ENCODE results near the gene INPP5A.
A peak's percentile ranks its signal among the peaks of the same experiment; 100 is the strongest.

Gene INPP5A

DNA sequence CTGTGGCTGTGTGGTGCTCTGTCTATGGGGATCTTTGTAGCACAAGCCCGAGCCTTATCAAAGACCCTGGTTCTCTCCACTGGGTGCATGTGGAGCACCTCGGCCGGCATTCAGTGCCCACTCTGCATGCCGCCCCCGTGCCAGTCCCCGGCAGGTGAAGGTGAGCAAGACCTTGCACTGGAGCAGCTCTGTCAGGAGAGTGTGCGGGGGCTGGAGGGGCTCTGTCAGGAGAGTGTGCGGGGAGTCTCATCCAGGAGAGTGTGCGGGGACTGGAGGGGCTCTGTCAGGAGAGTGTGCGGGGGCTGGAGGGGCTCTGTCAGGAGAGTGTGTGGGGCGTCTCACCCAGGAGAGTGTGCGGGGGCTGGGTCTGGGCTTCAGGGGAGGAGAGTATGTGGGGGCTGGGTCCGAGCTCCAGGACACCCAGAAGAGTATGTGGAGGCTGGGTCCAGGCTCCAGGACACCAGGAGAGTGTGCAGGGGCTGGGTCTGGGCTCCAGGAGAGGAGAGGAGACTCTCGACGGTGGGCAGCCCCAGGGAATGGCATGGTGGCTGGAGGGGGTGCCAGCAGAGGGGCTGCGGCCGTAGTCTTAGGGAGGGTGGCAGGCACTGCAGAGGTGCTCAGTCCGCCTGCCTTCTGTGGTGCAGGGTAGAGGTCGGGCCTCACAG is 40.8 kb downstream of the INPP5A start:
- peak overlapping the region in 1 of 3 experiments; percentile 20 for H3K4me3 Mint-ChIP-seq
- no peak overlapping the region for H3K27ac Mint-ChIP-seq
- no peaks in the 10 kb centered on the region for H3K9me3 Mint-ChIP-seq
- peaks cover 7% of the 10 kb centered on the region for H3K36me3 Mint-ChIP-seq (ENCODE audit: low read depth)
- H3K27me3 Mint-ChIP-seq (ENCODE audit: low read depth), result no peaks in the 10 kb centered on the region
- peaks cover 55% of the 10 kb centered on the region for H3K4me1 Mint-ChIP-seq
- TF ChIP-seq, protein P1, sequence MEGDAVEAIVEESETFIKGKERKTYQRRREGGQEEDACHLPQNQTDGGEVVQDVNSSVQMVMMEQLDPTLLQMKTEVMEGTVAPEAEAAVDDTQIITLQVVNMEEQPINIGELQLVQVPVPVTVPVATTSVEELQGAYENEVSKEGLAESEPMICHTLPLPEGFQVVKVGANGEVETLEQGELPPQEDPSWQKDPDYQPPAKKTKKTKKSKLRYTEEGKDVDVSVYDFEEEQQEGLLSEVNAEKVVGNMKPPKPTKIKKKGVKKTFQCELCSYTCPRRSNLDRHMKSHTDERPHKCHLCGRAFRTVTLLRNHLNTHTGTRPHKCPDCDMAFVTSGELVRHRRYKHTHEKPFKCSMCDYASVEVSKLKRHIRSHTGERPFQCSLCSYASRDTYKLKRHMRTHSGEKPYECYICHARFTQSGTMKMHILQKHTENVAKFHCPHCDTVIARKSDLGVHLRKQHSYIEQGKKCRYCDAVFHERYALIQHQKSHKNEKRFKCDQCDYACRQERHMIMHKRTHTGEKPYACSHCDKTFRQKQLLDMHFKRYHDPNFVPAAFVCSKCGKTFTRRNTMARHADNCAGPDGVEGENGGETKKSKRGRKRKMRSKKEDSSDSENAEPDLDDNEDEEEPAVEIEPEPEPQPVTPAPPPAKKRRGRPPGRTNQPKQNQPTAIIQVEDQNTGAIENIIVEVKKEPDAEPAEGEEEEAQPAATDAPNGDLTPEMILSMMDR (IDR thresholded peaks at IDR 0.05; ENCODE audit: unreplicated experiment in 3 of 3), result no peak

DNA sequence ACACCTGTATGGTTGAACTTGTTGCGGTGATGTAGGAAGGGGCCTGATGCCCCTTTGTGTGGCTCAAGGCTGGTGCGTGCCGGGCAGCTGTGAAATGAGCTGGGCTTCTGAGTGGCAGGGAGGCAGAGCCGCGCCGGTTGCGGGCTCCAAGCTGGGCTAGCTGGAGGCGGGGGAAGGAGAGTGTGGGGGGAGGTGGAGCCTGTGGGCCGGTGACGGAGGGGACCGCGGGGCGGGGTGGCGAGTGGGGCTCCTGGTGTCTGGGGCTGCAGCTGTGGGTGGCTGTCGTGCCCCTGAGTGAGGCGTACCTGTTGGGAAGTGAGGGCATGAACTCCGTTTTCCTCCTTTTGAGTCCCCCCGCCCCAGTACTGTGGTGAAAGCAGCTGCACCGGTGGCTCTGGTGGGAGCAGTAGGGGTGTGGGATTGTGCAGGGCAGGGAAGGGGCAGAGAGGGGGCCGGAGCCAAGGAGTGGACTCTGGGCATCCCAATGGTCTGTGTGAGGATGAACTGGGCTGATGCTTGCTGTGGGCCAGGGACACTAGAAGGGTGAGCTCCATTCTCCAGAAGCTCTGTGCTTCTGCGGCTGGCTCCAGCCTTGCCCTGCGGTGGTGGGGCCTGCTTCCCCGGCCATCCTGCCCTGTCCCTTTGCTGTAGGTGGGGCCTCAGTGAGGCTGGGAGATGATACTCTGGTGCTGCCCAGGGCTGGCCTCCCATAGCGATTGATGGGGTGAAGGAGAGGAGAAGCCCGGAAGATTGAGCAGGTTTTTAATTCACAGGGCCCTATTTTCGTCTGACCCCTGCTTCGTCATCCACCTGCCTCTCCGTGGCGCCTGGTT is 41.7 kb downstream of the INPP5A start:
- H3K4me3 Mint-ChIP-seq, result no peak overlapping the region
- no peak overlapping the region for H3K27ac Mint-ChIP-seq
- peaks cover 7% of the 10 kb centered on the region for H3K36me3 Mint-ChIP-seq (ENCODE audit: low read depth)
- no peaks in the 10 kb centered on the region for H3K27me3 Mint-ChIP-seq (ENCODE audit: low read depth)
- H3K9me3 Mint-ChIP-seq, result no peaks in the 10 kb centered on the region
- TF ChIP-seq, protein P1 (IDR thresholded peaks at IDR 0.05; ENCODE audit: unreplicated experiment in 3 of 3), result no peak
- peaks cover 57% of the 10 kb centered on the region for H3K4me1 Mint-ChIP-seq

DNA sequence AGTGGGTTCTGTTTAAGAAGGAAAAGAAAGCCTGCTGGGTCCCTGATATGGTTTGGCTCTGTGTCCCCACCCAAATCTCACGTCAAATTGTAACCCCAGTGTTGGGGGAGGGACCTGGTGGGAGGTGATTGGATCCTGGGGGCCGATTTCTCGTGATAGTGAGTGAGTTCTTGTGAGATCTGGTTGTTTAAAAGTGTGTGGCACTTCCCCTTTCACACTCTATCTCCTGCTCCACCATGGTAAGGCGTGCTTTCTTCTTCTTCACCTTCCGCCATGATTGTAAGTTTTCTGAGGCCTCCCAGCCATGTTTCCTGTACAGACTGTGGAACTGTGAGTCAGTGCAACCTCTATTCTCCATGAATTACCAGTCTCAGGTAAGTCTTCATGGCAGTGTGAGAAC is 42.6 kb downstream of the INPP5A start:
- TF ChIP-seq, protein P1 (IDR thresholded peaks at IDR 0.05; ENCODE audit: unreplicated experiment in 3 of 3), result no peak
- Mint-ChIP-seq H3K4me1 (peaks cover 56% of the 10 kb centered on the region), H3K9me3 (no peaks in the 10 kb centered on the region), H3K4me3 (no peak overlapping the region), H3K27ac (peak overlapping the region in 1 of 3 experiments; percentile 30), H3K36me3 (ENCODE audit: low read depth) (peaks cover 7% of the 10 kb centered on the region), H3K27me3 (ENCODE audit: low read depth) (no peaks in the 10 kb centered on the region)

DNA sequence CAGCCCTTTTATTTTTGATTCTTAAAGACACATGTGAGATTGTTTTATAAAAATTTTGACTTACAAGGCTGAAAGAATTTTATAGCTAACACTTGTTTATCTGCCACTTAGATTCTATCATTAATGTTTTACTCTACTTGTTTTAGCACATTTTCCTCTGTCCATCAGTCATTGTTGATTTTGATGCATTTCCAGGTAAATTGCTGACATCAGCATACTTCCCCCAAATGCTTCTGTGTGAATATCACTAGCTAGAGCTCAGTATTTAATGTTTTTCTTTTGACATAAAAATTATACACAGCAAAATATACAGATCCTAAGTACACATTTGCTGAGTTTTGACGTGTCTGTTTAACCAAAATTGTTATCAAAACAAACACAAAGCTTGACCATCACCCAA is 43.0 kb downstream of the INPP5A start:
- Mint-ChIP-seq H3K4me3 (no peak overlapping the region), H3K27ac (peak overlapping the region in 1 of 3 experiments; percentile 30), H3K36me3 (ENCODE audit: low read depth) (peaks cover 7% of the 10 kb centered on the region), H3K9me3 (no peaks in the 10 kb centered on the region), H3K27me3 (ENCODE audit: low read depth) (no peaks in the 10 kb centered on the region), H3K4me1 (peaks cover 51% of the 10 kb centered on the region)
- TF ChIP-seq, protein P1 (IDR thresholded peaks at IDR 0.05; ENCODE audit: unreplicated experiment in 3 of 3), result no peak

DNA sequence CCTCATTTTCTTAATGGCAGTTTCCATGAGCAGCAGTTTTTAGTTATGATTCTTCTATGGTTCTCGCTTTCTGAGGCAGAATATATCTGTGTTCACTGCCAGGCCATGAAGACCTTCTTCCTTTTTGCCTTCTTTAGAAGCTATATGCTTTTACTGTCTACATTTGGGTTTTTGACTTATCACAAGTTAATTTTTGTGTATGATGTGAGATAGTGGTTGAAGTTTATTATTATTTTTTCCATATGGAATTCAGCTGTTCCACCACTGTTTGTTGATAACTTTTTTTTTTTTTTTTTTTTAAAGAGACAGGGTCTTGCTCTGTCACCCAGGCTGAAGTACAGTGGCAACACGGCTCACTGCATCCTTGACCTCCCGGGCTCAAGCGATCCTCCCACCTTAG is 44.5 kb downstream of the INPP5A start:
- Mint-ChIP-seq H3K9me3 (no peaks in the 10 kb centered on the region), H3K36me3 (ENCODE audit: low read depth) (peaks cover 12% of the 10 kb centered on the region), H3K27ac (peak overlapping the region; percentile 10 to 68 (median 62)), H3K4me1 (peaks cover 48% of the 10 kb centered on the region), H3K4me3 (no peak overlapping the region), H3K27me3 (ENCODE audit: low read depth) (no peaks in the 10 kb centered on the region)
- TF ChIP-seq, protein P1 (IDR thresholded peaks at IDR 0.05; ENCODE audit: unreplicated experiment in 3 of 3), result no peak

Measured in nephron (organoid).